SK-N-MC (cell line): Measurements from ENCODE around the gene RGS7.
"Not testable (repeated sequence)": the region's sequence is repeated elsewhere in the genome, so short reads cannot be mapped to it uniquely, and the experiment has no call there.

Source experiments
- EZH2 ChIP-seq: fragments of 200-600 bp; sonication (generic); IDR thresholded peaks from one replicate; pipeline ENCODE4 v1.6.1; 2017; ENCODE audit warnings: antibody characterized with exemption
- FOXP2 ChIP-seq: optimal IDR thresholded peaks from 2 replicates; pipeline ENCODE3; 2011; ENCODE audit warnings: mild to moderate bottlenecking, moderate library complexity; ENCODE audit not compliant: insufficient read depth; ENCODE audit errors: extremely low read length, control extremely low read depth
- POLR2AphosphoS5 ChIP-seq: IDR thresholded peaks from 2 replicates; pipeline ENCODE4 v1.6.1; 2012; ENCODE audit warnings: mild to moderate bottlenecking, low read depth, low read length, borderline replicate concordance

DNA sequence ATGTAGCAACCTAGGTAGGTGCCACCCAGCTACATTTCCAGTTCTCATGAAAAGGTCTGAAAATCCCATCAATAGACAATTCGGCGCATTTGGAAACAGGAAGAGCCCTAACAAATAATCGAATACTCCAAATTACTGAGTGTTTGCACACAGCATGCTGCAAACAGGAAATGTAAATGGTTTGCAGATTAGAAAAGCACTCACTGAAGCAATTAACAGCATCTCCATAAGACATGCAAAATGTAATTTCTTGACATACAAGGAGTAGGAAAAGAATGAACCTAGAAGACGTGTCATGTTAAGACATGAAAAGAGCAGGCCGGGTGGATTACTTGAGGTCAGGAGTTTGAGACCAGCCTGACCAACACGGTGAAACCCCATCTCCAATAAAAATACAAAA is 598.2 kb downstream of the RGS7 start:
- TF ChIP-seq POLR2AphosphoS5, EZH2, FOXP2: not testable (repeated sequence)
